IgD-negative memory B cell (primary cell): ENCODE results near the gene HEBP2. TPM values are rescaled to one million over a fixed set of nuclear protein-coding genes. Genes with fewer than 3 reads are reported as not detected.

Source experiments
- H3K27ac Mint-ChIP-seq, 3 donors: one replicate each; pipeline ENCODE4 v1.8.0; 2020 to 2022; ENCODE audit warnings: mild to moderate bottlenecking in 3 of 3, mixed read lengths in 3 of 3, moderate library complexity in 1 of 3
- H3K27me3 Mint-ChIP-seq: one replicate; pipeline ENCODE4 v1.8.0; 2021; ENCODE audit warnings: mixed read lengths
- H3K36me3 Mint-ChIP-seq: one replicate; pipeline ENCODE4 v1.8.0; 2020; ENCODE audit warnings: mild to moderate bottlenecking, mixed read lengths
- H3K4me1 Mint-ChIP-seq, 3 donors: one replicate each; pipeline ENCODE4 v1.8.0; 2020 to 2022; ENCODE audit warnings: mixed read lengths in 3 of 3, mild to moderate bottlenecking in 1 of 3
- H3K4me3 Mint-ChIP-seq, 4 donors: one replicate each; pipeline ENCODE4 v1.8.0; 2020 to 2022; ENCODE audit warnings: mild to moderate bottlenecking in 4 of 4, mixed read lengths in 4 of 4, moderate library complexity in 3 of 4
- H3K9me3 Mint-ChIP-seq, 3 donors: one replicate each; pipeline ENCODE4 v1.8.0; 2020 to 2021; ENCODE audit warnings: mixed read lengths in 3 of 3, mild to moderate bottlenecking in 1 of 3
- polyA plus RNA-seq: library from polyadenylated mRNA; unstranded; fragments of 300-500 nt; fragmentation: Illumina TruSeq; gene quantifications from one replicate; pipeline ENCODE4 v1.2.3, GENCODE V29; 2021

HEBP2 gene
- polyA plus RNA-seq, 1 donor from 2014 or later, result 58.8 TPM

DNA sequence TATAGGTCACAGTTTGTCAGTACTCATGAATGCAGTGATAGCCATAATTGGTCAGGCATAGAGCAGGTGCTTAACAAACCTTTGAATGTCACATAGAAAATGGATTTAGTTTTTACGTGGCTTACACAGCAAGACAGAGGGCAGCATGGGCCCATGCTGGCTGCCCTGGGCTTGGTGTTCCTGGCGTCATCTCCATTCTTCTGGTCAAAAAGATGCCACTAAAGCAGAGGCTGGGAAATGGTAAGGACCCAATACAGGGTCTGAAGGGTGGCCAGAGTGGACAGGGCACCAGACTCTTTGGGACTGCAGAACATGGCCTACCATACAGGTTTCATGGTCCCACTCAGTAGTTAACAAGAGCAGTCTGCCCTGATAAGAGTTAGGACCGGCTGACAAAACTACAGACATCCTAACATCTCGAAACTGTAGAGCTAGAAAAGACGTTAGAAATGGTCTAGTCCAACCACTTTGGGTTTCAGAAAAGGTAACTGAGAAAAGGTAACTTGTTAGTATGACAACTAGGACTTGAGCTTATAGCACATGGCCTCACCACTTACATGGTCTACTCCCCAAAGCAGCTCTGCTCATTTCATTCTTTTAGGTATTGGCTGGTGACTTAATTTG lies 22.6 kb downstream of the HEBP2 start:
- Mint-ChIP-seq H3K36me3 (no peaks in the 10 kb centered on the region), H3K4me3 (no peak overlapping the region), H3K9me3 (no peaks in the 10 kb centered on the region), H3K4me1 (peaks cover 0 to 4% (median 4%) of the 10 kb centered on the region in 3 donors), H3K27me3 (peaks cover 5% of the 10 kb centered on the region), H3K27ac (no peak overlapping the region)

DNA sequence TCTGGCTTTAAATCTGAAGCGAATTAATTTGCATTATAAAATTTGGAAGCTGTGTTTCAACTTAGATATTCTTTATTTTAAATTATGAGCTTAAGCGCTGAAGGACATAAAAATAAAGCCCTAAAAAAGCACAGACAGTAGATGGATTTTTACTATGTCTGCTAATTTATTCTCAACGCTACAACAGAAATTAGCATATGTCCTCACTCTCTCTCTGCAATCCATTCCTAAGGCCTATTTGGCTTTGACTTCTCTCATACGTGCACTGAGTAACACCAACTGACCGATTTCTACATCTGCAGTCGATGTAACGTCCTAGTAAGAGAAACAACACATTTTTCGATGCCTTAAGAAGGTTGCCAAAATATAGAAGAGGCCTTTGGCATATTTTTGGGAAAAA lies 23.7 kb downstream of the HEBP2 start:
- Mint-ChIP-seq H3K4me1 (peaks cover 0 to 5% (median 4%) of the 10 kb centered on the region in 3 donors), H3K36me3 (no peaks in the 10 kb centered on the region), H3K4me3 (no peak overlapping the region), H3K27me3 (peaks cover 8% of the 10 kb centered on the region), H3K9me3 (no peaks in the 10 kb centered on the region), H3K27ac (no peak overlapping the region)

DNA sequence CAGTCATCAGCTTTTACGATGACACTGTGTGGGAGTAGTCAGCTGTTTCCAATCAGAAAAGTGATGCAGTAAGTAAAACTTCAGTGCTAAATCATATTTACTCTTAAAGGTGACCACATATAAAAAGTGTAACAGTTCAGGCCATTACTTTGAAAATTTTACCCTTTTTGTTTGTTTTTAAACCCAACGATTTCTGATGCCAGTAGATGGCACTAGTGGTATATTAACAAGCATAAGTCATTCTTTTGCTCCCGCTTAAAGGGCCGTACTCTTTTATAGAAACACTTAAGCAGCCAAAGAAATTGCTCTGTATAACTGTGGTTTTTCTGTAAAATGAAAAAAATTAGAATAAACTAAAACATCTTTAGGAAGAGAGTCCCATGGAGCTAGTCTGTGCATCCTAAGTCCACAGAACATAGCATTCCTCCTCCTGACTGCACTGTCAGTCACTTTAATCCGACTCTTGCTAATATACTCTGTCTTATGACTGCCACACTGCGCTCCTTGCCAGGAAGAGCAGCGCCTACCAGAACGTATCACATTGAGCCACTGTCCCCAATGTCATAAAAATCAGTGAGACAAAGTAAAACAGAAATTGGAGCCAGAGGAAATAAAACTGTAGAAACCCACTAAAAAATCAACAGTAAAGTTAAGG lies 25.0 kb downstream of the HEBP2 start:
- peaks cover 0 to 5% (median 4%) of the 10 kb centered on the region in 3 donors for H3K4me1 Mint-ChIP-seq
- H3K9me3 Mint-ChIP-seq, result no peaks in the 10 kb centered on the region
- no peaks in the 10 kb centered on the region for H3K36me3 Mint-ChIP-seq
- no peak overlapping the region for H3K4me3 Mint-ChIP-seq
- H3K27ac Mint-ChIP-seq, result no peak overlapping the region
- peaks cover 6% of the 10 kb centered on the region for H3K27me3 Mint-ChIP-seq

DNA sequence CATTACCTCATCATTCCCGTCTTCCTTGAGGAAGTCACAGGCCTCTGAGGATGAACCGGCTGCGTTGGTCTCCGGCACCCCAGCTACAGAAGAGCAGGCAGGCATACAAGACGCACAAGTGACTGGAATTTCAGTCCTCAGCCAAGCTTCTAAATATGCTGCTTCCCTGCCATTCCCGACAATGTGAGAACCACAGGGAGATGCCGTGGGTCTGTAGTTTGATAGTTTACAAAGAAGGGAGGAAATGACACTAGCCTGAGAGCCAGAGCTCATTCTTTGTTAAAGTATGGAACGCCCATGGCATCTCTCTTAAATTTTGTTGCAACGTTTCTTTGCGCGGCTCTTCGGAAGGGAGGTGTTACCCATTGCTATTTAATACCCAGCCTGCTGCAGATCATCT lies 25.7 kb downstream of the HEBP2 start:
- Mint-ChIP-seq H3K9me3 (no peaks in the 10 kb centered on the region), H3K27me3 (peaks cover 5% of the 10 kb centered on the region), H3K4me1 (peaks cover 0 to 5% (median 4%) of the 10 kb centered on the region in 3 donors), H3K27ac (peak overlapping the region in 1 of 3 donors; percentile 47), H3K36me3 (peaks cover under 1% of the 10 kb centered on the region), H3K4me3 (no peak overlapping the region)

DNA sequence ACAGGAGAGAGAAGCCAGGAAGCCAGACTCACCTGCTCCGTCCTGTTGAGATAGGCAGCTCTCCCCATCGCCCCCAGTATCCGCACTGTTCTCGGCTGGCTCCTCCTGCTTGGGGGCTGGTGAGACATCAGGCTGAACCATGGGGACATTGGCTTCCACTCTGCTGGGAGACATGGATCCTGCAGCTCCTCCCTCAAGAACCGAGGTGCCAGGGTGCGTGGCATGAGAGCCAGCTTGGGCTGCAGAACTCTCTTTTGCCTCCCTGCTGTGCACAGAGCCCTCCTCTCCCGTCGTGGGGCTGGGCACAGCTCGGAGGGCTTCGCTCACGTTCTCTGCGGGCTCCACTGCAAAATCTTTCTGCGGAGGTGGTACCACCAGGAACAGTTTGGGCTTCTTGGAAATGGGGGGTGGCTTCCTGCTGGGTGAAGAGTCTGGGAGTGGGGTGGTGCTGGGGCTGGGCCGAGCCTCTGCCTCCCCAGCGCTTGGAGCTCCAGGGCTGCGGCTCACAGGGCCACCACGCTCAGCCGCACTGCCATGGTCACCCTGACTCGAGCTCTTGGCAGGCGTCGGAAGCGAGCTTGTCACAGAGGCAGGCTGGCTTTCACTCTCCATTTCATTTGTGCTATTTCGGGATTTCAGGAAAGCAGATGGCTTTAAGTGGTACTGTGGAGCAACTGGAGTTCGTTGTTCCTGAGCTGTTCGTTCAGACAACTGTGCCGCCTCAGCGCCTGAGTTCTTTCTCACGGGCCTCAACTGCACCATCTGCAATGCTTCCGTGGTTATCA lies 26.5 kb downstream of the HEBP2 start:
- Mint-ChIP-seq H3K4me3 (no peak overlapping the region), H3K4me1 (peaks cover 0 to 4% (median 3%) of the 10 kb centered on the region in 3 donors), H3K36me3 (peaks cover 2% of the 10 kb centered on the region), H3K9me3 (no peaks in the 10 kb centered on the region), H3K27ac (no peak overlapping the region), H3K27me3 (peaks cover 5% of the 10 kb centered on the region)

DNA sequence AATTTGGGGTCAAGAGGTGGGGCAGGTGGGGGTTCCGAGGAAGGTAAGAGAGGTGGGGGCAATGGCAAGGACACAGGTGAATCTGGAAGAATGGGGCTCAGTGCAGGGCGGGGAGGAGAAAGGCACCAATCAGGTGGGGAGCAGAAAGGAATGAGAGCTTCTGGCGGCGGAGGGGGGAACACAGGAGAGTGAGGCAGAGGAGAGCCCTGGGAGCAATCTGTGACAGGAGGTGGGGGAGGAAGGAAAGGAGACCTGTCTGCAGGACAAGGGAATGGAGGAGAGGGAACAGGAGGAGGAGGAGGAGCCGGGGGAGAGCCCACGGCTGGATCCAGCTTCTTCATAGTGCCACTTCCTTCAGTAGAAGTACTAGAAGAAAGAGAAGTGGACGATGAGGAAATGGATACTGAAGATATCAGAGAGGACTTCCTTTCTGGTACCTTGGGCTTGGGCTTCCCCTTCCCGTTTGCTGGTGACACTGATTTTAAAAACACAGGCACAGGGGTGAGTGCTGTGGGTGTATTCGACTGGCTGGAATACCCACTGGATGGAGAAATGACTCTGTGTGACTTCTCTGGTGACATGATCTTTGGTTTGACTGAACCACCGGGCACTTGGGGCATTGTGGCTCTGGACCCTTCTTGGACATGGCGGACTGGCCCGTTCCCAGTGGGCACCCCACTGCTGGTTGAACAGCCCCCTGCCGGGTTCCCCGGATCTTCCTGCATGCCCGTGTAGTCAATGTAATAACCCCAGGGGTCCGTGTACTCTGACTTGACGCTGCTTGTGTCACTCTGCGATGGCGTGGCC lies 27.4 kb downstream of the HEBP2 start:
- no peaks in the 10 kb centered on the region for H3K9me3 Mint-ChIP-seq
- peaks cover 2% of the 10 kb centered on the region for H3K36me3 Mint-ChIP-seq
- H3K4me1 Mint-ChIP-seq, result peaks cover 0 to 4% (median 3%) of the 10 kb centered on the region in 3 donors
- H3K4me3 Mint-ChIP-seq, result no peak overlapping the region
- H3K27me3 Mint-ChIP-seq, result peaks cover 5% of the 10 kb centered on the region
- H3K27ac Mint-ChIP-seq, result no peak overlapping the region

DNA sequence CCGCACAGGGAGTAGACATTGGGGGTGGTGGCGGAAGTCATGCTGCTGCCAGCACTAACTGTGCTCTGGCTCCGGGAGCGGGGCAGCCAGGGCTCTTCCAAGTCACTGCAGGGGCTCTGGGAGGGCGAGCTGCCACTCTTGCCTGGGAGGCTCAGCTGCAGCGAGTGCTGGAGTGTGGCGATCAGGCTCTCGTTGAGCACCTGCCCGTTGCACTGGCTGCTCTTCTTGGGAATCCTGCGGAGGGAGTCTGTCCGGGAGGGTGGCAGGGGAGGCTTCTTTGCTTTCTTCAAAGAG lies 28.0 kb downstream of the HEBP2 start:
- peaks cover 5% of the 10 kb centered on the region for H3K27me3 Mint-ChIP-seq
- H3K27ac Mint-ChIP-seq, result no peak overlapping the region
- H3K36me3 Mint-ChIP-seq, result peaks cover 2% of the 10 kb centered on the region
- no peak overlapping the region for H3K4me3 Mint-ChIP-seq
- no peaks in the 10 kb centered on the region for H3K9me3 Mint-ChIP-seq
- peaks cover 0 to 4% (median 3%) of the 10 kb centered on the region in 3 donors for H3K4me1 Mint-ChIP-seq

DNA sequence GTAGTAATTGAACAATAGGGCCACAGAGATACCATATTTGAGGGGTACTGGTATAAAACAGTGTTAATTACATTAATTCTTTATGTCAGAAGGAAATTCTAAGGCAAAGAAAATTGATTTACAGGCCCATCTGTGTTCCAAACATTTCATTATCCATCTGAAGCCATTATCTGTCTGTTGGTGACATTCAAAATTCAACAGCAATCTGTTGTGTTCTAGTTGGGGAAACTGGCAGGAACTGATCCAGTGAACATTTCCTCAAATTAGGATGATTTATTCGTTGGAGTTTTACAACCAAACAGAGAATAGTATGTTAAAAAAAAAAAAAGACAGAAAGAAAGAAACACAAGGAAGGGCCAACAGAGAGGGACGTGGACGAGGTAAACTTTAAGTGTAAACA lies 30.1 kb downstream of the HEBP2 start:
- peaks cover 0 to 3% (median 2%) of the 10 kb centered on the region in 3 donors for H3K4me1 Mint-ChIP-seq
- no peak overlapping the region for H3K4me3 Mint-ChIP-seq

DNA sequence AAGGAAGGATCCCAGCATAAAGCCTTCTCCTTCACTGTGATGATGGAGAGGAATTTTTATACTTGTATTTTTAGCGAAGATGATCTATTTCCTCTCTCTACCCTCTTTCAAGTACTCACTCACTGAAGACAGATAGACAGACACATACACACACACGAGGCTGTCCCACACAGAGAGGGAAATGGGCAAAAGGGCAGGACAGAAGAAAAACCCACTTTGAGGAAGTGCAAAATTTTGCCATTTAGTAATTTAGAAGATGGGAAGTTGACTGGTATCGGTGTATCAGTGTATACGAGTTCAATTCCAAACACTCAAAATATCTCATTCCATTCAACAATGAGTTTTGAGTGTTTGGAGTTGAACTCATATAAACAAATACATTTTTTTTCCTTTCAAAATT lies 30.9 kb downstream of the HEBP2 start:
- no peaks in the 10 kb centered on the region for H3K9me3 Mint-ChIP-seq
- peaks cover 0 to 3% (median 0%) of the 10 kb centered on the region in 3 donors for H3K4me1 Mint-ChIP-seq
- no peak overlapping the region for H3K4me3 Mint-ChIP-seq
- peaks cover 2% of the 10 kb centered on the region for H3K36me3 Mint-ChIP-seq
- peaks cover 5% of the 10 kb centered on the region for H3K27me3 Mint-ChIP-seq
- H3K27ac Mint-ChIP-seq, result no peak overlapping the region

More for the DNA sequence above, 30.1 kb downstream of the HEBP2 start:
- Mint-ChIP-seq H3K36me3 (peaks cover 2% of the 10 kb centered on the region), H3K9me3 (no peaks in the 10 kb centered on the region), H3K27me3 (peaks cover 5% of the 10 kb centered on the region), H3K27ac (no peak overlapping the region)

DNA sequence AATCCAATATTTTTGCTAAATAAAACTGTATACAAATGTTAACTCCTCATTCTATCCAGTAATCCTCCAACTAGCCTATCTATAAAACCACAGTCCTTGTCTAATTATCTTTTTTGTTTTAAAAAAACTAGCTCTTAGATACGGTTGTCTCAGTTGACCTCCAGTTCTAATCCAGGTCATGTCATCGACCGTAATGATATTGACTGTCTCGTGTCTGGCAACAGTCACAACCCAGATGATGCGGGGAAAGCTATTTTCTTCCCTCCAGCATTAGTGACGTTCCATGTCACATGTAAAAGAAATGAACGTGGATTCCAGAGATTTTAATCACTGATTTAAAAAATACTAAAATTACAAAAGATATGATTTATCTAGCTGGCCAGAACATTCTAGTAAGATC lies 35.5 kb downstream of the HEBP2 start:
- H3K36me3 Mint-ChIP-seq, result peaks cover 2% of the 10 kb centered on the region

DNA sequence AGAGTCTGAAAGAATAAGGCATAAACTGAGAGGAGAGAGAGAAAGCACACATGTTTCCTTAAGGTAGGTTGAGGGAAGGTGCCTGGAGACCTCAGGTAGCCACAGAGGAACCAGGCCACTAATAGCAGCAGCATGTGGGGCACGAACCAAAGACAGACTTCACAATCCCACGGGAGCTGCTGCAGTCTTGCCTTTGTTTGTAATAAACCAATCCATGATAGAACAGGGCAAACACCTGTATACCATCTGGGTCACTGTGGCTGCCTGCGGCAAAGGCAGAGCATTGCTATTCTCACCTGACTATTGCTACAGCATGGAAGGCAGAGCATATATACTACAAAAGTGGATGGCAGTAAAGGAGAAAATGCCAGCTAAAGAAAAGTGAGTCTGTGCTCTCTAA lies 36.3 kb downstream of the HEBP2 start:
- Mint-ChIP-seq H3K27me3 (peaks cover 1% of the 10 kb centered on the region), H3K4me3 (no peak overlapping the region)

More for the DNA sequence above, 35.5 kb downstream of the HEBP2 start:
- Mint-ChIP-seq H3K27me3 (peaks cover 1% of the 10 kb centered on the region), H3K27ac (no peak overlapping the region), H3K4me3 (no peak overlapping the region), H3K9me3 (no peaks in the 10 kb centered on the region), H3K4me1 (no peaks in the 10 kb centered on the region)

DNA sequence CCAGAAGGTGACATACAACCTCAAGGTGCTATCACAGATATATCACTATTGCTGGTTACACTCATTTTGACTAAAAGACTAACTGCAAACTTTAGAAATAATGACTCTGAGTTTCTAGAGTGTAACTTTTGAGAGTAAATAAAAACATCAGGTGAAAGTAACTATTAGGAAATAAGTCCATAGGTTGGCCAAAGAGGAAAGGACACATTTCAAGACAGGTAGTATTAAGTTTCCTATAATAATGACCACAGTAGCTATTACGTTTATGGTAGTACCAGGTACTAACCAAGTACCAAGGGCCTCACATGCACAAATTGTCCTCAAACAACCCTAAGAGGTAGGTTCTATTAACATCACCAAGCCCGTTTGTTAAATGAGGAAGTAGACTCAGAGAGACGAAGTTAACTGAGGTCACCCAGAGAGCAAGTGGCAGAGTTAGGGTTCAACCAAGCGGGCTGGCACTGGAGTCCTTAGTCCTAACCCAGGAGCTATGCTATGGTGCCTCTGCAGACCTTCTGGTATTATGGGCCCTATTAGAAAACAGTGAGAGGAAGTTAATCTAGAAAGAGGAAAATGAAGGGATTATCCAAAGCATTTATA lies 36.8 kb downstream of the HEBP2 start:
- Mint-ChIP-seq H3K4me1 (no peaks in the 10 kb centered on the region), H3K36me3 (no peaks in the 10 kb centered on the region), H3K27ac (no peak overlapping the region), H3K27me3 (peaks cover 1% of the 10 kb centered on the region), H3K4me3 (no peak overlapping the region), H3K9me3 (no peaks in the 10 kb centered on the region)

More for the DNA sequence above, 36.3 kb downstream of the HEBP2 start:
- Mint-ChIP-seq H3K9me3 (no peaks in the 10 kb centered on the region), H3K36me3 (no peaks in the 10 kb centered on the region), H3K4me1 (no peaks in the 10 kb centered on the region), H3K27ac (peak overlapping the region in 1 of 3 donors; percentile 9)

DNA sequence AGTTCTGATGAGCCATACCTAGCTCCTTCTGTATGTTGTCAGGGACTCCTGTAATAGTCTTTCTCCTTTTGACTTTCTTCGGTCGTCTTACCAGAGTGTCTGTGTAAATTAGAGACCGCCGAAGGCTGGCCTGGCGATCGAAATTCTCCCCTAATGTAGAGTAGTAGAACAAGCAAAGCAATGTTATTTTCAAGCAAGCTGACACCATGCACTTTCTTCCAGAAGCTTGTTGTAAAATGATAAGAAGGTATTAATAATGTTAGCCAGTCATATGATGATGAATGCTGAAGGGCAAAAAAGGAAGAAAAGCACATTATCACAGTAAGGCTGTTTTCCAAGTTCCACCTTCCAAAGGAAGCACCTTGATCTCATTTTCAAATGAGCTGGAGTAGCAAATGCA lies 37.9 kb downstream of the HEBP2 start:
- peaks cover 4% of the 10 kb centered on the region for H3K27me3 Mint-ChIP-seq
- no peaks in the 10 kb centered on the region for H3K4me1 Mint-ChIP-seq
- H3K9me3 Mint-ChIP-seq, result no peaks in the 10 kb centered on the region
- no peak overlapping the region for H3K27ac Mint-ChIP-seq
- H3K36me3 Mint-ChIP-seq, result no peaks in the 10 kb centered on the region
- no peak overlapping the region for H3K4me3 Mint-ChIP-seq

DNA sequence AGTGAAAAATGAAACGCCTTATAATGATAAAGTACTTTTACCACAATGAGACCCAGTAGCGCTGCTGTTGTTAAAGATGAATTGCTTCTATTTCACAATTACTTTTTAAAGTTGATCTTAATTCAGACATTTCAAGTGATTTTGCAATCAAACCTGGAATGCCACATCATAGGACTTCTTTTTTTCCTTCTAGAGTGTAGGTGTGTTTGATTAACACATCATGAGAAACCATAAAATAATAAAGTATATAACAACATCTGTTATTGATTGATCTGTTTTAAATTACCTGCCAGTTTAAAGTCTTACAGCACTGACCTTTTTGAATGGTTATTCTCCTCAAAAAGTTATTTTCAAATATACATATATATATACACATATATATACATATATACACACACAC lies 38.6 kb downstream of the HEBP2 start:
- Mint-ChIP-seq H3K4me3 (no peak overlapping the region), H3K4me1 (no peaks in the 10 kb centered on the region)

More for the DNA sequence above, 38.6 kb downstream of the HEBP2 start:
- no peak overlapping the region for H3K27ac Mint-ChIP-seq
- no peaks in the 10 kb centered on the region for H3K36me3 Mint-ChIP-seq
- H3K9me3 Mint-ChIP-seq, result no peaks in the 10 kb centered on the region
- peaks cover 4% of the 10 kb centered on the region for H3K27me3 Mint-ChIP-seq
